HepG2 (cell line): Measurements from ENCODE around the gene USP2. TPM values are rescaled to one million over a fixed set of nuclear protein-coding genes. Genes with fewer than 3 reads are reported as not detected.

Source experiments
- ATAC-seq: fragments of 200-7000 bp; cut with Tn5 transposase; 3 replicates; pipeline ENCODE4 v1.9.1; 2020; ENCODE audit warnings: mild to moderate bottlenecking, moderate library complexity
- BruUV-seq: library from RNA; stranded (reverse); fragments of 400-500 nt; replicated peaks from 2 replicates; lab custom pipeline; 2021; lab: Mats Ljungman, UMichigan
- CTCF ChIA-PET: fragments of 300-600 bp; formaldehyde crosslinking; extraction: SDS; loops from one replicate; lab custom pipeline; 2021; ENCODE audit warnings: low total read pairs, inconsistent platforms, low intra/inter-chr PET ratio; lab: Yijun Ruan, JAX
- POLR2A ChIA-PET: fragments of 350-600 bp; sonication (Branson Sonifier 250); formaldehyde crosslinking; loops from one replicate; lab custom pipeline; 2020; ENCODE audit warnings: antibody characterized with exemption, inconsistent platforms; lab: Yijun Ruan, JAX
- DNase-seq: peaks from one replicate; pipeline ENCODE4 v3.0.0-alpha.2; 2015; ENCODE audit warnings: low spot score
- FAIRE-seq: peaks from 3 replicates; lab custom pipeline; 2011; peaks lifted over from hg19 to GRCh38; lab: Jason Lieb, UNC
- H2AFZ ChIP-seq: one replicate; pipeline ENCODE4 v1.6.1; 2011; ENCODE audit warnings: low read length, inconsistent platforms
- H3K27ac ChIP-seq: fragments of 300-600 bp; 3 replicates; pipeline ENCODE4 v1.8.0; 2011; ENCODE audit warnings: mixed run types, mild to moderate bottlenecking, mixed read lengths, low read length, inconsistent platforms; ENCODE audit not compliant: insufficient read depth; ENCODE audit errors: extremely low read length
- H3K27me3 ChIP-seq, 2 experiments: fragments of 200-600 bp in 1 of 2; 2 replicates in 1 of 2; 3 replicates in 1 of 2; pipeline versions ENCODE4 v1.6.0 to v1.8.0; 2011; ENCODE audit warnings: low read length in 2 of 2, mild to moderate bottlenecking in 2 of 2, moderate library complexity in 2 of 2, inconsistent platforms in 1 of 2; ENCODE audit not compliant: insufficient read depth in 2 of 2, control insufficient read depth in 1 of 2
- H3K36me3 ChIP-seq, 2 experiments: fragments of 200-600 bp in 1 of 2; replicated peaks in 1 of 2; 2 replicates in 1 of 2; 3 replicates in 1 of 2; pipeline versions ENCODE4 v1.5.1 to v1.8.0; 2011; ENCODE audit warnings: low read length in 2 of 2, inconsistent platforms in 1 of 2; ENCODE audit not compliant: insufficient read depth in 2 of 2, control insufficient read depth in 1 of 2
- H3K4me1 ChIP-seq: 2 replicates; pipeline ENCODE4 v1.5.1; 2012; ENCODE audit warnings: low read length, inconsistent platforms; ENCODE audit not compliant: insufficient read depth
- H3K4me2 ChIP-seq: 2 replicates; pipeline ENCODE4 v1.6.0; 2011; ENCODE audit warnings: low read depth, low read length, inconsistent platforms
- H3K4me3 ChIP-seq, 3 experiments: fragments of 200-600 bp in 1 of 3; sonication (generic), shearing (Covaris generic) in 1 of 3; replicated peaks in 1 of 3; 2 replicates each; pipeline ENCODE4 v1.5.1; 2011 to 2016; ENCODE audit warnings: low read length in 3 of 3, inconsistent platforms in 2 of 3, low read depth in 2 of 3, mild to moderate bottlenecking in 2 of 3, control low read depth in 1 of 3, mixed read lengths in 1 of 3; ENCODE audit not compliant: insufficient read depth in 1 of 3
- H3K79me2 ChIP-seq: one replicate; pipeline ENCODE4 v1.6.1; 2011; ENCODE audit warnings: low read length, inconsistent platforms; ENCODE audit not compliant: insufficient read depth
- H3K9ac ChIP-seq: 2 replicates; pipeline ENCODE4 v1.6.0; 2011; ENCODE audit warnings: mild to moderate bottlenecking, low read depth, low read length, inconsistent platforms; ENCODE audit not compliant: insufficient read depth
- H3K9me3 ChIP-seq: 2 replicates; pipeline ENCODE4 v1.5.1; 2012; ENCODE audit warnings: mild to moderate bottlenecking, low read length
- H4K20me1 ChIP-seq: 2 replicates; pipeline ENCODE4 v1.6.0; 2011; ENCODE audit warnings: inconsistent platforms, mild to moderate bottlenecking, low read length, moderate library complexity; ENCODE audit not compliant: insufficient read depth
- BCL6 ChIP-seq: IDR thresholded peaks from 2 replicates; pipeline ENCODE4 v1.6.1; 2016; ENCODE audit warnings: missing genetic modification reagents, missing compliant biosample characterization
- FIP1L1 ChIP-seq: fragments of 200-400 bp; formaldehyde crosslinking; IDR thresholded peaks from 2 replicates; pipeline ENCODE4 v1.6.1; 2018; ENCODE audit warnings: low read depth, mild to moderate bottlenecking, low read length, moderate library complexity, borderline replicate concordance; ENCODE audit not compliant: insufficient read depth
- GABPB1 ChIP-seq: IDR thresholded peaks from 2 replicates; pipeline ENCODE4 v1.6.1; 2016; ENCODE audit warnings: mild to moderate bottlenecking, missing genetic modification reagents, moderate library complexity, missing compliant biosample characterization
- GTF2F1 ChIP-seq: fragments of 150-350 bp; IDR thresholded peaks from 2 replicates; pipeline ENCODE4 v1.6.1; 2014; ENCODE audit warnings: low read length
- HES4 ChIP-seq: sonication (generic); formaldehyde crosslinking; IDR thresholded peaks from 2 replicates; pipeline ENCODE4 v1.9.0; 2021; ENCODE audit warnings: mild to moderate bottlenecking, missing genetic modification reagents, borderline replicate concordance
- HIVEP1 ChIP-seq: sonication (generic); formaldehyde crosslinking; IDR thresholded peaks from 2 replicates; pipeline ENCODE4 v1.4.0; 2020; ENCODE audit warnings: mild to moderate bottlenecking, missing genetic modification reagents
- MYNN ChIP-seq: sonication (generic); formaldehyde crosslinking; IDR thresholded peaks from 2 replicates; pipeline ENCODE4 v1.4.0; 2020; ENCODE audit warnings: mild to moderate bottlenecking, low read depth, missing genetic modification reagents
- PLRG1 ChIP-seq: fragments of 450-650 bp; conservative IDR thresholded peaks from 2 replicates; pipeline ENCODE4 v1.6.1; 2016
- ZNF251 ChIP-seq: sonication (generic); formaldehyde crosslinking; IDR thresholded peaks from 2 replicates; pipeline ENCODE4 v1.9.0; 2021; ENCODE audit warnings: mild to moderate bottlenecking, missing genetic modification reagents
- ZNF441 ChIP-seq: sonication (generic); formaldehyde crosslinking; IDR thresholded peaks from 2 replicates; pipeline ENCODE4 v1.7.0; 2021; ENCODE audit warnings: missing genetic modification reagents, borderline replicate concordance
- ZNF660 ChIP-seq: sonication (generic); formaldehyde crosslinking; IDR thresholded peaks from 2 replicates; pipeline ENCODE4 v1.5.1; 2020; ENCODE audit warnings: mild to moderate bottlenecking, low read depth, missing genetic modification reagents, borderline replicate concordance
- ZNF777 ChIP-seq: sonication (generic); formaldehyde crosslinking; IDR thresholded peaks from 2 replicates; pipeline ENCODE4 v1.4.0; 2020; ENCODE audit warnings: missing genetic modification reagents
- WGBS: methylation state at CpG from one replicate; pipeline ENCODE4 v1.1.6; 2017; ENCODE audit warnings: low lambda C conversion rate; 5-methylcytosine and 5-hydroxymethylcytosine counted together
- in situ Hi-C: cut with HindIII; loops from 2 replicates; pipeline ENCODE4 v1.10.0; 2017; ENCODE audit warnings: low pct_unique_long_range_greater_than_20kb; ENCODE audit not compliant: extremely low pct_ligation_motif_present
- intact Hi-C: fragments of 100-400 bp; cut with micrococcal nuclease; formaldehyde crosslinking; loops from one replicate; pipeline ENCODE4 v1.10.0; 2022; ENCODE audit not compliant: unreplicated experiment
- polyA plus RNA-seq, 8 experiments: library from polyadenylated mRNA; depleted of rRNA in 3 of 8; stranded (reverse) in 7 of 8; unstranded in 1 of 8; fragments of >200 nt; fragmentation: Illumina TruSeq in 4 of 8; extraction: Trizol in 4 of 8; gene quantifications; 2 replicates each; pipeline versions ENCODE4 v1.2.1 to v1.2.3, GENCODE V29; 2011 to 2016; ENCODE audit warnings: low read depth in 4 of 8, missing spikeins in 1 of 8, mixed read lengths in 1 of 8; ENCODE audit not compliant: insufficient read depth in 1 of 8
- total RNA-seq, 5 experiments: library from RNA; depleted of rRNA; stranded (reverse); fragments of >200 nt; fragmentation: Illumina TruSeq; extraction: Trizol; gene quantifications; 2 replicates each; pipeline ENCODE4 v1.2.3, GENCODE V29; 2016; ENCODE audit warnings: low read depth in 1 of 5
- TF ChIP-seq, protein P1 (sequence below): sonication (generic); formaldehyde crosslinking; IDR thresholded peaks from 2 replicates; pipeline ENCODE4 v1.8.1; 2023; ENCODE audit warnings: mild to moderate bottlenecking, moderate library complexity, missing genetic modification reagents
- TF ChIP-seq, protein P2 (sequence below): sonication (generic); formaldehyde crosslinking; IDR thresholded peaks from 2 replicates; pipeline ENCODE4 v1.4.0; 2020; ENCODE audit warnings: missing genetic modification reagents
- TF ChIP-seq, protein P3 (sequence below): sonication (generic); formaldehyde crosslinking; IDR thresholded peaks from 2 replicates; pipeline ENCODE4 v1.4.0; 2020; ENCODE audit warnings: missing genetic modification reagents, low read depth, mild to moderate bottlenecking, borderline replicate concordance

The USP2 gene
- total and polyA plus RNA-seq, 2 of the 13 experiments (the other 11 are each of a cell fraction or from before 2014, with no cell fraction given) = 2.5 to 6.0 TPM

DNA sequence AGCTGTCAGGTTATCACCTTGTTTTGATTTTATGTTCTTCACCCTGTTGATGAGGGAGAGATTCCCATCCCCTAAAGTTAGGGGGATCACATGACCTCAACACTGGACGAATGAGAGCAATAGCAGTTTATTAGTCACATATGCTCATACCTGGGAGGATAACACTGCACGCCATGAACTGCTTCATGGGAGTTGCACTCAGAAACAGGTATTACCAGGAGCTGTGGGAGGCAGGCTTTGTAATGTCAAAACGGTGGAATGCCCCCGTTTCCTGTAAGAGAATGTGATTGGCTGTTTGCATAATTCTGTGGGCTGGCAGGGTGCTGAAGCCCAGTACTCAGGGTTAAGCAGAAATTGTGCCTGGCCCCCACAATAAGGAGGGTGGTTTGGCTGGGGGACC is 44.7 kb upstream of the USP2 start (continued):
- no peak for TF ChIP-seq ZNF660 (CRISPR knock-in tag)
- TF ChIP-seq, all 625 proteins: peak for 0

DNA sequence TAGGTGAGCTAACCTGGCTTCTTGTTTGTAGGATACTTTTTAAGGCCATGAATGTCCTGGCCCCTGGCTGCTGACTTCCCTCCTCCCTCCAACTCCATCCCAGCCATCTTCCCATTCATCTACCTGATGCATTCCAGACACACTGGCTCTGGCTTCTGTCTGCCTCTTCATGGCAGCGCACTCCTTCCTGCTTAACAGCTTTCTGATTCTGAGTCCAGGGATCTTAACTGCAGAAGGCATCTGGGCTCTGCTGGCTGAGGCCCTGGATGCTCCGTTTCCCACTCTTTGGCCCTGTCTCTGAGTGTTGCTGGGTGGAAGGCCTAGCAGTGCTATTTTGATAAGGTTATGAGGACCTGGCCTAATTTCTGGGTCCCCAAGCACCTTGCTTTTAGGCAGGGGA is 43.3 kb upstream of the USP2 start:
- no TSS peak for BruUV-seq
- no peaks in the 10 kb centered on the region for H3K36me3 ChIP-seq
- no peaks in the 10 kb centered on the region for H4K20me1 ChIP-seq
- POLR2A ChIA-PET = no interaction called here
- H3K27me3 ChIP-seq = no peaks in the 10 kb centered on the region; a peak in 2 of 5 replicates
- peaks cover 11% of the 10 kb centered on the region; the same call in 1 of the 2 replicates for H3K4me1 ChIP-seq
- no peak overlapping the region for H3K4me3 ChIP-seq
- H3K9me3 ChIP-seq = no peaks in the 10 kb centered on the region
- no peak for FAIRE-seq
- ATAC-seq = no peak
- in situ Hi-C loops = no loop called here
- no peak for TF ChIP-seq HES4 (CRISPR knock-in tag)
- no peak for TF ChIP-seq BCL6 (CRISPR knock-in tag)
- TF ChIP-seq ZNF777 = no peak
- no peak overlapping the region for H3K4me2 ChIP-seq
- 100% methylated on average over 2 of the region's 2 CpGs for WGBS
- no peak overlapping the region for H3K27ac ChIP-seq
- H3K9ac ChIP-seq = no peak overlapping the region
- no peaks in the 10 kb centered on the region for H3K79me2 ChIP-seq
- intact Hi-C loops = no loop called here
- H2AFZ ChIP-seq = no peak overlapping the region
- CTCF ChIA-PET = no interaction called here
- DNase-seq = no peak

DNA sequence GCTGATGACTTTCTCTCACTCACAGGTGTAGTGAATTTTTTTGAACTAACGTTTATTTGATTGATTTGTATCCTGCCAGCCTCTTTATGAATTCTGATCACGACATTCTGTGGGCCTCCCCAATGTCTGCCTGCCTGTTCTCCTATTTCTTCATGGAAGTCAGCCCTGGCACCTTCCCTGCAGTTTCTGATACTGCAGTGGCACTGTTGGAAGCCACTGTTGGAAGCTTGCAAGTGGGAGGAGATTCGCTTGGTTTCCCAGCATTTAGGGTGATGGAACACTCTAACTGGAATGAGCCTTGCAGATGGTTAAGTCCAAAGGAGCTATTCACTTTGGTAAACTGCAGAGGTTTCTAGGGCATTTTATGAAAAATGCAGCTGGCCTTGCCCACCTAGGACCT is 42.8 kb upstream of the USP2 start:
- no TSS peak for BruUV-seq
- POLR2A ChIA-PET = no interaction called here
- TF ChIP-seq PLRG1 (no peak), ZNF251 (no peak), FIP1L1 (no peak), ZNF441 (CRISPR knock-in tag) (no peak), HIVEP1 (no peak), MYNN (CRISPR knock-in tag) (no peak), GTF2F1 (no peak), GABPB1 (CRISPR knock-in tag) (no peak)
- TF ChIP-seq, protein P1, sequence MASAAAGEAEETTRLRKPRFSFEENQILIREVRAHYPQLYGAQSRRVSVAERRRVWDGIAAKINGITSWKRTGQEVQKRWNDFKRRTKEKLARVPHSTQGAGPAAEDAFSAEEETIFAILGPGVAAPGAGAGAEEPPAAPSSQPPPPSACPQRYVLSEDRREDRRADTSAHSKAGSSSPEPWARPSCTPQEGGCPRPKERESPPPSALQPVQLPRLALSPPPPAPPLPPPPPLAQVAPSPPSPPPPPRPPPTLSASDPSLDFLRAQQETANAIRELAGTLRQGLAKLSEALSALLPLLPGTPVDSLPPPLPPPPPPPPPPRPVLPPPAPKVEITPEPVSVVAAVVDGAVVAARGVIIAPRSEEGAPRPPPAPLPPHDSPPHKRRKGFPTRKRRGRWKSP = no peak
- TF ChIP-seq, protein P2, sequence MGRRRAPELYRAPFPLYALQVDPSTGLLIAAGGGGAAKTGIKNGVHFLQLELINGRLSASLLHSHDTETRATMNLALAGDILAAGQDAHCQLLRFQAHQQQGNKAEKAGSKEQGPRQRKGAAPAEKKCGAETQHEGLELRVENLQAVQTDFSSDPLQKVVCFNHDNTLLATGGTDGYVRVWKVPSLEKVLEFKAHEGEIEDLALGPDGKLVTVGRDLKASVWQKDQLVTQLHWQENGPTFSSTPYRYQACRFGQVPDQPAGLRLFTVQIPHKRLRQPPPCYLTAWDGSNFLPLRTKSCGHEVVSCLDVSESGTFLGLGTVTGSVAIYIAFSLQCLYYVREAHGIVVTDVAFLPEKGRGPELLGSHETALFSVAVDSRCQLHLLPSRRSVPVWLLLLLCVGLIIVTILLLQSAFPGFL (CRISPR knock-in tag) = no peak
- TF ChIP-seq, protein P3, sequence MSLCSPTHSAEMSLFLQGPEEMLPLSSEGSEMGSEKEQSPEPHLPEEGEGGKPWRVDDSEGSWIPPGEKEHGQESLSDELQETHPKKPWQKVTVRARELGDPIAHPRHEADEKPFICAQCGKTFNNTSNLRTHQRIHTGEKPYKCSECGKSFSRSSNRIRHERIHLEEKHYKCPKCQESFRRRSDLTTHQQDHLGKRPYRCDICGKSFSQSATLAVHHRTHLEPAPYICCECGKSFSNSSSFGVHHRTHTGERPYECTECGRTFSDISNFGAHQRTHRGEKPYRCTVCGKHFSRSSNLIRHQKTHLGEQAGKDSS (CRISPR knock-in tag) = no peak

More for the DNA sequence above, 42.8 kb upstream of the USP2 start:
- ATAC-seq (no peak), FAIRE-seq (no peak), DNase-seq (no peak)
- CTCF ChIA-PET = no interaction called here
- H3K79me2 ChIP-seq = no peaks in the 10 kb centered on the region
- H3K9me3 ChIP-seq = no peaks in the 10 kb centered on the region
- no peaks in the 10 kb centered on the region for H3K36me3 ChIP-seq
- in situ Hi-C loops = no loop called here
- no peak overlapping the region for H3K27ac ChIP-seq
- no peak overlapping the region for H3K4me2 ChIP-seq
- no peaks in the 10 kb centered on the region for H4K20me1 ChIP-seq
- no peak overlapping the region for H3K4me3 ChIP-seq
- 92% methylated on average over 3 of the region's 3 CpGs for WGBS
- intact Hi-C loops = no loop called here
- H3K4me1 ChIP-seq = peaks cover 11% of the 10 kb centered on the region; the same call in 1 of the 2 replicates
- no peak overlapping the region for H2AFZ ChIP-seq
- no peak overlapping the region for H3K9ac ChIP-seq
- no peaks in the 10 kb centered on the region; a peak in 2 of 5 replicates for H3K27me3 ChIP-seq
